SK-N-SH (cell line): Measurements from ENCODE around the gene STKLD1. TPM values are rescaled to one million over a fixed set of nuclear protein-coding genes. Genes with fewer than 3 reads are reported as not detected.

Experiments
- CTCF ChIA-PET: fragments of 300-600, 350-600 bp; formaldehyde crosslinking; extraction: SDS; loops from one replicate; lab custom pipeline; 2021; lab: Yijun Ruan, JAX
- POLR2A ChIA-PET: fragments of 350-600 bp; sonication (Branson Sonifier 250); formaldehyde crosslinking; extraction: SDS; loops from one replicate; lab custom pipeline; 2020; ENCODE audit warnings: antibody characterized with exemption, inconsistent platforms; lab: Yijun Ruan, JAX
- DNase-seq: peaks from one replicate; pipeline ENCODE4 v3.0.0; 2012
- H2AFZ ChIP-seq: fragments of 200-600 bp; sonication (generic); 2 replicates; pipeline ENCODE4 v1.8.1; 2016; ENCODE audit warnings: antibody characterized with exemption, mild to moderate bottlenecking, low read depth
- H3F3A ChIP-seq: fragments of 200-600 bp; sonication (generic); replicated peaks from 2 replicates; pipeline ENCODE3; 2016; ENCODE audit warnings: antibody characterized with exemption, mild to moderate bottlenecking; ENCODE audit not compliant: insufficient read depth
- H3K27ac ChIP-seq, 2 experiments: fragments of 200-500 bp in 1 of 2; fragments of 200-600 bp in 1 of 2; sonication (Bioruptor generic) in 1 of 2; sonication (generic), shearing (Covaris generic) in 1 of 2; 2 replicates each; pipeline versions ENCODE4 v1.5.1 to v1.6.1; 2014 to 2016; ENCODE audit warnings: low read depth in 2 of 2, inconsistent platforms in 1 of 2, low read length in 1 of 2, mild to moderate bottlenecking in 1 of 2, mixed read lengths in 1 of 2
- H3K27me3 ChIP-seq: fragments of 200-600 bp; sonication (generic), shearing (Covaris generic); 2 replicates; pipeline ENCODE4 v1.6.1; 2016; ENCODE audit warnings: mixed run types; ENCODE audit not compliant: insufficient read depth
- H3K36me3 ChIP-seq, 2 experiments: fragments of 200-500 bp in 1 of 2; fragments of 200-600 bp in 1 of 2; sonication (Bioruptor generic) in 1 of 2; sonication (generic) in 1 of 2; replicated peaks in 1 of 2; 2 replicates each; pipeline versions ENCODE3 to v1.5.1; 2014 to 2016; ENCODE audit warnings: low read length in 1 of 2, mild to moderate bottlenecking in 1 of 2; ENCODE audit not compliant: insufficient read depth in 2 of 2, control insufficient read depth in 1 of 2
- H3K4me1 ChIP-seq, 2 experiments: fragments of 200-500 bp in 1 of 2; fragments of 200-600 bp in 1 of 2; sonication (Bioruptor generic) in 1 of 2; sonication (generic), shearing (Covaris generic) in 1 of 2; 2 replicates each; pipeline versions ENCODE4 v1.5.1 to v1.6.1; 2014 to 2016; ENCODE audit warnings: low read depth in 1 of 2, low read length in 1 of 2, mixed run types in 1 of 2; ENCODE audit not compliant: insufficient read depth in 2 of 2, control insufficient read depth in 1 of 2
- H3K4me2 ChIP-seq: fragments of 200-600 bp; sonication (generic), shearing (Covaris generic); 2 replicates; pipeline ENCODE4 v1.6.1; 2017; ENCODE audit warnings: mixed run types
- H3K4me3 ChIP-seq, 2 experiments: fragments of 200-500 bp in 1 of 2; fragments of 200-600 bp in 1 of 2; sonication (Bioruptor generic) in 1 of 2; sonication (generic), shearing (Covaris generic) in 1 of 2; 2 replicates each; pipeline versions ENCODE4 v1.5.1 to v1.8.1; 2014 to 2016; ENCODE audit warnings: low read depth in 2 of 2, inconsistent platforms in 1 of 2, low read length in 1 of 2, mild to moderate bottlenecking in 1 of 2, mixed read lengths in 1 of 2, moderate library complexity in 1 of 2
- H3K79me2 ChIP-seq: fragments of 200-600 bp; sonication (generic); 2 replicates; pipeline ENCODE4 v1.8.1; 2017; ENCODE audit warnings: mild to moderate bottlenecking; ENCODE audit not compliant: insufficient read depth
- H3K9ac ChIP-seq: fragments of 200-600 bp; sonication (generic); 2 replicates; pipeline ENCODE4 v1.6.1; 2017; ENCODE audit warnings: mixed run types
- H3K9me2 ChIP-seq: fragments of 200-600 bp; sonication (generic); 2 replicates; pipeline ENCODE4 v1.6.1; 2017; ENCODE audit warnings: mixed run types
- H3K9me3 ChIP-seq: fragments of 200-600 bp; sonication (generic); 2 replicates; pipeline ENCODE4 v1.6.1; 2017; ENCODE audit warnings: mixed run types, mild to moderate bottlenecking, moderate library complexity
- H4K20me1 ChIP-seq: fragments of 200-600 bp; sonication (generic); 2 replicates; pipeline ENCODE4 v1.6.1; 2017; ENCODE audit warnings: mild to moderate bottlenecking, mixed run types; ENCODE audit not compliant: insufficient read depth
- EP300 ChIP-seq, 2 experiments: IDR thresholded peaks; 2 replicates each; pipeline versions ENCODE4 v1.4.0 to v1.6.1; 2012; ENCODE audit warnings: borderline replicate concordance in 1 of 2, low read depth in 1 of 2, low read length in 1 of 2
- EZH2phosphoT487 ChIP-seq: fragments of 200-600 bp; sonication (generic); IDR thresholded peaks from 2 replicates; pipeline ENCODE4 v1.6.1; 2017; ENCODE audit warnings: low read depth, mixed run types, mild to moderate bottlenecking, antibody characterized with exemption, moderate library complexity, borderline replicate concordance
- FOXJ3 ChIP-seq: sonication (generic); formaldehyde crosslinking; IDR thresholded peaks from 2 replicates; pipeline ENCODE4 v1.5.1; 2020; ENCODE audit warnings: mild to moderate bottlenecking, missing genetic modification reagents
- FOXM1 ChIP-seq: IDR thresholded peaks from 2 replicates; pipeline ENCODE4 v1.4.0; 2012; ENCODE audit warnings: low read depth, mild to moderate bottlenecking
- GABPA ChIP-seq: IDR thresholded peaks from 2 replicates; pipeline ENCODE4 v1.4.0; 2012; ENCODE audit warnings: low read depth, mild to moderate bottlenecking
- JUND ChIP-seq: IDR thresholded peaks from 2 replicates; pipeline ENCODE4 v1.4.0; 2012
- MEF2A ChIP-seq: IDR thresholded peaks from 2 replicates; pipeline ENCODE4 v1.4.0; 2012; ENCODE audit warnings: low read depth, borderline replicate concordance
- MXI1 ChIP-seq: IDR thresholded peaks from 2 replicates; pipeline ENCODE4 v1.6.1; 2012; ENCODE audit warnings: mild to moderate bottlenecking, low read depth, low read length, improper control_type of control experiment
- NFIC ChIP-seq: IDR thresholded peaks from 2 replicates; pipeline ENCODE4 v1.4.0; 2012; ENCODE audit warnings: borderline replicate concordance
- NRF1 ChIP-seq: IDR thresholded peaks from 2 replicates; pipeline ENCODE4 v1.6.1; 2012; ENCODE audit warnings: low read depth, mild to moderate bottlenecking, low read length
- POLR2AphosphoS5 ChIP-seq: IDR thresholded peaks from 2 replicates; pipeline ENCODE4 v1.6.1; 2012; ENCODE audit warnings: low read depth, low read length
- RCOR1 ChIP-seq: fragments of 150-350 bp; IDR thresholded peaks from 2 replicates; pipeline ENCODE4 v1.6.1; 2017; ENCODE audit warnings: antibody characterized with exemption, low read length
- RFX5 ChIP-seq: IDR thresholded peaks from 2 replicates; pipeline ENCODE4 v1.6.1; 2012; ENCODE audit warnings: mild to moderate bottlenecking, improper control_type of control experiment, low read length
- RXRA ChIP-seq: IDR thresholded peaks from 2 replicates; pipeline ENCODE4 v1.4.0; 2012; ENCODE audit warnings: low read depth, mild to moderate bottlenecking, borderline replicate concordance
- TAF1 ChIP-seq: IDR thresholded peaks from 2 replicates; pipeline ENCODE4 v1.6.1; 2012; ENCODE audit warnings: low read depth, mild to moderate bottlenecking, low read length, moderate library complexity, borderline replicate concordance
- TCF12 ChIP-seq: IDR thresholded peaks from 2 replicates; pipeline ENCODE4 v1.4.0; 2012
- WGBS: methylation state at CpG from one replicate; pipeline ENCODE4 v1.1.6; 2017; ENCODE audit warnings: low lambda C conversion rate; 5-methylcytosine and 5-hydroxymethylcytosine counted together
- polyA plus RNA-seq, 3 experiments: library from polyadenylated mRNA; depleted of rRNA; stranded (reverse); fragments of >200 nt; gene quantifications; 2 replicates each; pipeline ENCODE4 v1.2.3, GENCODE V29; 2012
- TF ChIP-seq, protein P1 (sequence below): fragments of 150-350 bp; IDR thresholded peaks from 2 replicates; pipeline ENCODE4 v1.6.1; 2016; ENCODE audit warnings: mild to moderate bottlenecking, low read depth, low read length
- TF ChIP-seq, protein P2 (sequence below): IDR thresholded peaks from 2 replicates; pipeline ENCODE4 v1.4.0; 2012; ENCODE audit warnings: low read depth
- TF ChIP-seq, protein P3 (sequence below): fragments of 200-600 bp; sonication (generic); IDR thresholded peaks from 2 replicates; pipeline ENCODE4 v1.6.1; 2017; ENCODE audit warnings: antibody characterized with exemption, mild to moderate bottlenecking, moderate library complexity
- TF ChIP-seq, protein P4 (sequence below): IDR thresholded peaks from 2 replicates; pipeline ENCODE4 v1.6.1; 2012; ENCODE audit warnings: mild to moderate bottlenecking, low read depth, low read length, moderate library complexity
- TF ChIP-seq, protein P5 (sequence below): fragments of 150-350 bp; IDR thresholded peaks from 2 replicates; pipeline ENCODE4 v1.6.1; 2017; ENCODE audit warnings: antibody characterized with exemption, low read length, low read depth, borderline replicate concordance

The STKLD1 gene
- polyA plus RNA-seq, 1 of the 3 experiments (the other 2 are of a cell fraction) = 2.3 TPM

DNA sequence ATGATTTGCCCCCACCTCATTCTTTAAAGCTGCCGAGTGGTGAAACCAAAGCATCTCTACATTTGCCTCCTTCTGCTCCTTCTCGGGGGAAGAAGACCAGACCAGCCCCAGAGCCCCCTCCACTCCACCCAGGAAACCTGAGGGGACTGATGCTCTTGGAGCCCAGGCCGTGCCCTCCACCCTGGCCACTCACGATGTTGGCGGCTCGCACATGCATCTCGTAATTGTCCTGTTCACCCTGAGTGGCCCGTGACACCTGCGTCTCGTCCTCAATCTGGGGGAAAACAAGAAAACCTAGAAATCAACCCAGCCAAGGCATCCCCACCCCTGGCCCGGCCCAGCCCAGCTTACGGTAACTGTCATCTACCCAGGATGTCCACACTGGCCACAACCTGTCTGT is 31.2 kb upstream of the STKLD1 start:
- H3K79me2 ChIP-seq = peaks cover 45% of the 10 kb centered on the region
- H3K4me2 ChIP-seq = no peak overlapping the region
- peaks cover 23% of the 10 kb centered on the region for H4K20me1 ChIP-seq
- TF ChIP-seq EP300 (IDR thresholded peaks at IDR 0.05; ENCODE audit: borderline replicate concordance in 1 of 2, low read depth in 1 of 2, low read length in 1 of 2) (no peak), EZH2phosphoT487 (no peak), MEF2A (no peak), JUND (no peak), FOXM1 (no peak), RXRA (no peak), MXI1 (no peak), TCF12 (no peak), POLR2AphosphoS5 (no peak), NRF1 (no peak), GABPA (no peak)
- TF ChIP-seq, protein P1, sequence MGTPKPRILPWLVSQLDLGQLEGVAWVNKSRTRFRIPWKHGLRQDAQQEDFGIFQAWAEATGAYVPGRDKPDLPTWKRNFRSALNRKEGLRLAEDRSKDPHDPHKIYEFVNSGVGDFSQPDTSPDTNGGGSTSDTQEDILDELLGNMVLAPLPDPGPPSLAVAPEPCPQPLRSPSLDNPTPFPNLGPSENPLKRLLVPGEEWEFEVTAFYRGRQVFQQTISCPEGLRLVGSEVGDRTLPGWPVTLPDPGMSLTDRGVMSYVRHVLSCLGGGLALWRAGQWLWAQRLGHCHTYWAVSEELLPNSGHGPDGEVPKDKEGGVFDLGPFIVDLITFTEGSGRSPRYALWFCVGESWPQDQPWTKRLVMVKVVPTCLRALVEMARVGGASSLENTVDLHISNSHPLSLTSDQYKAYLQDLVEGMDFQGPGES = no peak
- TF ChIP-seq, protein P2, sequence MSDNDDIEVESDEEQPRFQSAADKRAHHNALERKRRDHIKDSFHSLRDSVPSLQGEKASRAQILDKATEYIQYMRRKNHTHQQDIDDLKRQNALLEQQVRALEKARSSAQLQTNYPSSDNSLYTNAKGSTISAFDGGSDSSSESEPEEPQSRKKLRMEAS = no peak
- TF ChIP-seq, protein P3, sequence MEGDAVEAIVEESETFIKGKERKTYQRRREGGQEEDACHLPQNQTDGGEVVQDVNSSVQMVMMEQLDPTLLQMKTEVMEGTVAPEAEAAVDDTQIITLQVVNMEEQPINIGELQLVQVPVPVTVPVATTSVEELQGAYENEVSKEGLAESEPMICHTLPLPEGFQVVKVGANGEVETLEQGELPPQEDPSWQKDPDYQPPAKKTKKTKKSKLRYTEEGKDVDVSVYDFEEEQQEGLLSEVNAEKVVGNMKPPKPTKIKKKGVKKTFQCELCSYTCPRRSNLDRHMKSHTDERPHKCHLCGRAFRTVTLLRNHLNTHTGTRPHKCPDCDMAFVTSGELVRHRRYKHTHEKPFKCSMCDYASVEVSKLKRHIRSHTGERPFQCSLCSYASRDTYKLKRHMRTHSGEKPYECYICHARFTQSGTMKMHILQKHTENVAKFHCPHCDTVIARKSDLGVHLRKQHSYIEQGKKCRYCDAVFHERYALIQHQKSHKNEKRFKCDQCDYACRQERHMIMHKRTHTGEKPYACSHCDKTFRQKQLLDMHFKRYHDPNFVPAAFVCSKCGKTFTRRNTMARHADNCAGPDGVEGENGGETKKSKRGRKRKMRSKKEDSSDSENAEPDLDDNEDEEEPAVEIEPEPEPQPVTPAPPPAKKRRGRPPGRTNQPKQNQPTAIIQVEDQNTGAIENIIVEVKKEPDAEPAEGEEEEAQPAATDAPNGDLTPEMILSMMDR = no peak
- H2AFZ ChIP-seq = no peak overlapping the region
- WGBS = 97% methylated on average over 12 of the region's 12 CpGs
- no peaks in the 10 kb centered on the region for H3K27me3 ChIP-seq
- DNase-seq = no peak
- no peak overlapping the region for H3K4me3 ChIP-seq
- no peaks in the 10 kb centered on the region for H3K9me3 ChIP-seq
- peaks cover 6 to 21% of the 10 kb centered on the region in 2 experiments; a peak in 2 of 4 replicates for H3K4me1 ChIP-seq
- ChIA-PET CTCF (interaction anchor here (1.1 kb wide), 1 partner anchor 25 kb away, joined by 3 read pairs; no protein-coding TSS in a partner anchor), POLR2A (no interaction called here)
- peaks cover 28 to 68% of the 10 kb centered on the region in 2 experiments for H3K36me3 ChIP-seq
- H3K9me2 ChIP-seq = no peaks in the 10 kb centered on the region
- H3F3A ChIP-seq = peaks cover 6% of the 10 kb centered on the region
- no peak overlapping the region for H3K27ac ChIP-seq
- H3K9ac ChIP-seq = no peak overlapping the region

DNA sequence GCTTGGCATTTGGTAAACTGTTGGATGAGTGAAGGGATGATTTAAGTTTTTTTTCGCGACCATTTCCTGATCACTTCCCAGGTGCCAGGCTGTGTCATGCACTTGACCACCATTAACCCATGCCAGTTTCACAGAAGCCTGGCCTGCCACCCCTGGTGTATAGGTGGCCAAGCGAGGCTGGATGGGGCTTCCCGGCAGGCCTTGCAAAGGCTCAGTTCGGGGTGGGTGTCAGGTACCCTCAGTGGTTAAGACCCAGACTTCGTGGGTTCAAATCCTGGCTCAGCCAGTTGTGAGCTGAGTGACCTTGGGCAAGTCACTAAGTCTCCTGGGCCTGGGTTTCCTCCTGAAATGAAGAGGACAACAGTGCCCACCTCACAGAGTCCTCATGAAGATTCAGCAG is 30.6 kb upstream of the STKLD1 start:
- ChIA-PET POLR2A (interaction anchor here (1.5 kb wide), 1 partner anchor 9 kb away, joined by 4 read pairs; no protein-coding TSS in a partner anchor), CTCF (interaction anchor here (1.1 kb wide), 1 partner anchor 159 kb away, joined by 3 read pairs; no protein-coding TSS in a partner anchor)
- Histone ChIP-seq H3K36me3 (peaks cover 34 to 68% of the 10 kb centered on the region in 2 experiments), H3K9me3 (no peaks in the 10 kb centered on the region), H3K4me3 (no peak overlapping the region), H3K4me2 (no peak overlapping the region), H4K20me1 (peaks cover 29% of the 10 kb centered on the region), H3K4me1 (peaks cover 8 to 27% of the 10 kb centered on the region in 2 experiments; a peak in 2 of 4 replicates), H3K27me3 (no peaks in the 10 kb centered on the region), H2AFZ (no peak overlapping the region), H3K79me2 (peaks cover 51% of the 10 kb centered on the region), H3K27ac (no peak overlapping the region), H3K9me2 (no peaks in the 10 kb centered on the region), H3K9ac (no peak overlapping the region), H3F3A (peaks cover 12% of the 10 kb centered on the region)
- DNase-seq = no peak
- 85% methylated on average over 5 of the region's 6 CpGs for WGBS
- TF ChIP-seq RFX5 = no peak
- TF ChIP-seq NFIC = no peak
- TF ChIP-seq EP300 (IDR thresholded peaks at IDR 0.05; ENCODE audit: borderline replicate concordance in 1 of 2, low read depth in 1 of 2, low read length in 1 of 2) = no peak
- no peak for TF ChIP-seq JUND
- TF ChIP-seq, protein P4, sequence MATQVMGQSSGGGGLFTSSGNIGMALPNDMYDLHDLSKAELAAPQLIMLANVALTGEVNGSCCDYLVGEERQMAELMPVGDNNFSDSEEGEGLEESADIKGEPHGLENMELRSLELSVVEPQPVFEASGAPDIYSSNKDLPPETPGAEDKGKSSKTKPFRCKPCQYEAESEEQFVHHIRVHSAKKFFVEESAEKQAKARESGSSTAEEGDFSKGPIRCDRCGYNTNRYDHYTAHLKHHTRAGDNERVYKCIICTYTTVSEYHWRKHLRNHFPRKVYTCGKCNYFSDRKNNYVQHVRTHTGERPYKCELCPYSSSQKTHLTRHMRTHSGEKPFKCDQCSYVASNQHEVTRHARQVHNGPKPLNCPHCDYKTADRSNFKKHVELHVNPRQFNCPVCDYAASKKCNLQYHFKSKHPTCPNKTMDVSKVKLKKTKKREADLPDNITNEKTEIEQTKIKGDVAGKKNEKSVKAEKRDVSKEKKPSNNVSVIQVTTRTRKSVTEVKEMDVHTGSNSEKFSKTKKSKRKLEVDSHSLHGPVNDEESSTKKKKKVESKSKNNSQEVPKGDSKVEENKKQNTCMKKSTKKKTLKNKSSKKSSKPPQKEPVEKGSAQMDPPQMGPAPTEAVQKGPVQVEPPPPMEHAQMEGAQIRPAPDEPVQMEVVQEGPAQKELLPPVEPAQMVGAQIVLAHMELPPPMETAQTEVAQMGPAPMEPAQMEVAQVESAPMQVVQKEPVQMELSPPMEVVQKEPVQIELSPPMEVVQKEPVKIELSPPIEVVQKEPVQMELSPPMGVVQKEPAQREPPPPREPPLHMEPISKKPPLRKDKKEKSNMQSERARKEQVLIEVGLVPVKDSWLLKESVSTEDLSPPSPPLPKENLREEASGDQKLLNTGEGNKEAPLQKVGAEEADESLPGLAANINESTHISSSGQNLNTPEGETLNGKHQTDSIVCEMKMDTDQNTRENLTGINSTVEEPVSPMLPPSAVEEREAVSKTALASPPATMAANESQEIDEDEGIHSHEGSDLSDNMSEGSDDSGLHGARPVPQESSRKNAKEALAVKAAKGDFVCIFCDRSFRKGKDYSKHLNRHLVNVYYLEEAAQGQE = no peak
- no peak for TF ChIP-seq TAF1
- no peak for TF ChIP-seq TCF12
- no peak for TF ChIP-seq RCOR1
- TF ChIP-seq FOXJ3 (CRISPR knock-in tag) = no peak
- TF ChIP-seq, protein P5, sequence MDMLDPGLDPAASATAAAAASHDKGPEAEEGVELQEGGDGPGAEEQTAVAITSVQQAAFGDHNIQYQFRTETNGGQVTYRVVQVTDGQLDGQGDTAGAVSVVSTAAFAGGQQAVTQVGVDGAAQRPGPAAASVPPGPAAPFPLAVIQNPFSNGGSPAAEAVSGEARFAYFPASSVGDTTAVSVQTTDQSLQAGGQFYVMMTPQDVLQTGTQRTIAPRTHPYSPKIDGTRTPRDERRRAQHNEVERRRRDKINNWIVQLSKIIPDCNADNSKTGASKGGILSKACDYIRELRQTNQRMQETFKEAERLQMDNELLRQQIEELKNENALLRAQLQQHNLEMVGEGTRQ = no peak
